ENCODE data around the gene IMPDH1.

The IMPDH1 gene

DNA sequence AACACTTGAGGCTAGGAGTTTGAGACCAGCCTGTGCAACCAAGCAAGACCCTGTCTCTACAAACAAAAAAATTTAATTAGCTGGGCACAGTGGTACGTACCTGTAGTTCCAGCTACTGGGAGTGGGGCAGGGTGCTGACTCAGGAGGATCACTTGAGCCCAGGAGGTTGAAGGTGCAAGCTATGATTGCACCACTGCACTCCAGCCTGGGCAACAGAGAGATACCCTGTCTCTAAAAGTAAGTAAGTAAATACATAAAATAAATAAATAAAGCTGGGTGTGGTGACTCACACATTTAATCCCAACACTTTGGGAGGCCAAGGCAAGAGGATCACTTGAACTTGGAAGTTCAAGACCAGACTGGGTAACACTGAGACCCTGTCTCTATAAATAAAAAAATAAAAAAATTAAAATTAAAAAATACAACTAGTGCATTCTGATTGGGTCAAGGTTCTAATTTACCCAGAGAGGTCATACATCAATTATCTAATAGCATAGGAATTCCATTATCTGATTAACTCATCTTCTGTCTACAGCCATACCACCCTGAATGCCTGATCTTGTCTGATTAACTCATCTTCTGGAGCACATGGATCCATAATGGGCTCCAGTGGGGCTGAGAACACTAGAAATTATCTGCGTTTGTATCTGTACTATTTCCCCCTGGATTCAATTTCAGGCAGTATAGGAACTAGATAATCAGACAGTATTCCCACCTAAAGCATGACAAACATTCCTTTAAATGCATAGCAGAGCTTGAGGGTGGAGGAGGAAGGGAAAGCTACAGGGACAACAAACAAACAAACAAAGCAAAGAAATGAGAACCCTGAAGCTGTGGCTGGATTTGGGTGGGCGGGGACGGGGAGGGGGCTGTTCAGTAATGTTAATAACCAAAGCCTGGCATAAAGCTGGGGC, 24.9 kb upstream of the IMPDH1 start:
- no peak for DNase-seq

DNA sequence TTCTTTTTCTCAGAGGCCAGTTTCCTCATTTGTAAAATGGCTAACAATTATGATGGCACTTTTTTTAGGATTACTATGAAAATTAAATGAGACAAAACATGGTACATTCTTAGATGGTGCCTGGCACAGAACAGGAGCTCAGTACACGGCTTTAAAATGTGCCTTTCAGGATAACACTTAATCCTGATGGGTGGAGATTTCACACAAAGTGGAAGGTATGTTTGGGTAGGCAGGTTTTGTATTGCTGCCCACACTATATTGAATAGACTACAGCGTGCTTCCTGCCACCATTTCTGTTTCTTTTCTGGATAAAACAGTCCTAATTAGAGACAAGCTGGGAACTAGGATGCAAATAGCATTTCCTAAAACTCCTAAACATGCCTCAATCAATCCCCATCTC, 22.0 kb upstream of the IMPDH1 start:
- no peak for DNase-seq

GRCh38 chr7:128431221-128431620, 21.4 kb upstream of the IMPDH1 start:
- DNase-seq: no peak

- DNase-seq: no peak
Measured at GRCh38 chr7:128430207-128430606, 20.4 kb upstream of the IMPDH1 start.

- DNase-seq: peak in 1 of 14 donors; percentile 16
Measured at GRCh38 chr7:128427289-128427891, 17.6 kb upstream of the IMPDH1 start.

DNA sequence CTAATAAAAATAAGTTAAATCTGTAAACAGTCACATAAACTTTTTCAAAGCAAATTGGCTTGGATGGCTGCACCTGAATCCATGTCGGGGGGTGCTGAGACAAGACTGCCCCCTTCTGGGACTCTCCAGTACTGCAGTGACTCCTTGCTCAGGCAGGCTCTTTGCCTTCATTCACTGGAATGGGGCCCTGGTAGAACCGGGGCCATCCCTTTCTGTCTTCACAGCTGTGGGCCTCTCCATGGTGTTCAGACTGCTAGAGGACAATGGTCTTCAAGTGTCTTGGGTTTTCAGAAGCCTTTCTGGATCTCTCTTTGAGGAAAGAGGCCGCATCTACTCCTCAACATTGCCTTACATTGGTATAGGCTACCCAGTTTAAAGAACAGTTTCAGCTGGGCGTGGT, 16.1 kb upstream of the IMPDH1 start:
- DNase-seq: peak in 9 of 14 donors; percentile 19 to 58 (median 35)

GRCh38 chr7:128424686-128425275, 15.0 kb upstream of the IMPDH1 start:
- DNase-seq: no peak

DNA sequence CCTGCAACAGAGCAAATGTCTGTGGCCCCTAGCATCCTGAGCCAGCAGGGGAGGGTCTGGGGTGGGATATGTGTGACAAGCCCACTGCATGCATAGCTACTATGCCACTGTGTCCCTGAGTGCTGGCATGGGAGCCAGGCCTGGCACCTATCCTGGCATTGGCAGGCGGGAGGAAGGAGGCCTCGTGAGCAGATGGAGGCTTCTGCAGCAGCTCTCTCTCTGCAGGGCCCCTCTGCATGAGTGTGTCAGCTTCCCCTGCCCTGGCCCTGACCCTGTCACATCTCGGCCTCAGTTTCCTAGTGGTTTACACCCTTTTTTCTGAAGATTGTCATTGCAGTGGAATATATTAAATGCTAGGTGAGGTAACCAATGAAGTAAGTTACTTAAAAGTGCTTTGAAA, 13.1 kb upstream of the IMPDH1 start:
- DNase-seq: peak in 6 of 14 donors; percentile 24 to 93 (median 33)

- no peak for DNase-seq
Measured at GRCh38 chr7:128422037-128422436, 12.3 kb upstream of the IMPDH1 start.

GRCh38 chr7:128421384-128421783, 11.6 kb upstream of the IMPDH1 start:
- DNase-seq: no peak

- DNase-seq: no peak
Measured at GRCh38 chr7:128420773-128421172, 11.0 kb upstream of the IMPDH1 start.

- DNase-seq: no peak
Measured at GRCh38 chr7:128419257-128419656, 9.5 kb upstream of the IMPDH1 start.

DNA sequence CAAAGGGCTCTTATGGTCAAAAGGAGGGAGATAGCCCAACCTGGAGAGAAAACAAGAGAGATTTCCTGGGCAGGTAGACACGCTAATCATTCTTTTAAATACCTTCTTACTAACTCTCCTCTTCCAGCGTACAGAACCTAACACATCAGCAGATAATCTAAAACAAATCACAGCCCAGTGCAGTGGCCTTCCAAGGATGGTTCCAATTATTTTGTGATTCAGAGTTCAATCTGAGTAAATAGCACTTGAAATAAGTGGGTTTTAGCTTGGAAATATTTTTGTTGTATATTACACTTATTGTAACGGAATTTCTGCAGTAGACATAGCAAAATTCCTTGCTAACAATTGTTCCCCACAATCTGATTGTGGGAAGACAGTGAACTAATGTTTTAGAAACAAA, 7.3 kb upstream of the IMPDH1 start:
- DNase-seq: no peak

GRCh38 chr7:128415217-128415785, 5.5 kb upstream of the IMPDH1 start:
- no peak for DNase-seq

GRCh38 chr7:128410451-128410753, 620 bp upstream of the IMPDH1 start:
- no peak for DNase-seq

DNA sequence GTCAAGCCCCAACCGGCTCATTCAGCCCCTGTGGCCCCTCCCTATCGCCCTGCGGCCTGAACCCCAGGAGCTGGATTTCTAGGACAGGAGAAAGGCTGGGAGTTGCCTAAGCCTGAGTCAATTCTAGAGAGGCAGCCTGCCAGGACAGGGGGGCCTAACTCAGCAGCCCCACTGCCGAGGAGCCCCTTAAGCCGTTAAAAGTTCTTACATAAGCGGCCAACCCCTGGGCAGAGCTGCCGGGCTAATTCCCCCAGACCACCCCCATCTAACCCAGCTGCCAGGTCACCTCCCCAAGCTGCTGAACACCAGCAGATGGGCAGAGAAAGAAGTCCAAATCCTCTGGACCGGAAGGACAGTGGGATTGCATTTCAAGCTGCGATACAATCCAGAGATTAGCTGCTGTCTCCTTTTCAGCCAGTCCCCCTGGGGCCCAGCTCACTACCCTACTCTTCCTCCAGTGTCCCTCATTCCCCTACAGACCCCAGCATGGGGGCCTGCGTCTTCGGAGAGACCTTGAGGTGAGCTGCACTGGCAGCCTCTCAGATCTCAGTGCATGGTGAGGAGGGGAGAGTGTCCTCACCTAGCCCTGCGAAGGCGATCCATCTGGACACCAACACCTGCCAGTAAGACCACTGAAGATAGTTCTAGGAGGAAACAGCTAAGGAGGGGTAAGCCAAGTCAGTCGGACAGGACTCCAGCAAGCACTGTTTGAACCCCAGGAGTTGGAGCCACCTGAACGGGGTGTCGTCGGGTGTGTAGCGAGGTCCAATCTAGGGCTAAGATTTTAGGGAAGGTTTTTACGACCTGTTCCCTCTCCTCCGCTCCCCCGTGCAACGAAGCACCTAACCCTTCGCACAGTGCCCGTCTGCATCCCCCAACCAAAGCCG, 830 bp downstream of the IMPDH1 start:
- peak in 1 of 14 donors; percentile 24 for DNase-seq

- no peak for DNase-seq
Measured at GRCh38 chr7:128407751-128408708, 1.8 kb downstream of the IMPDH1 start.

- peak in 1 of 14 donors; percentile 24 for DNase-seq
Measured at GRCh38 chr7:128407233-128407589, 2.6 kb downstream of the IMPDH1 start.

DNA sequence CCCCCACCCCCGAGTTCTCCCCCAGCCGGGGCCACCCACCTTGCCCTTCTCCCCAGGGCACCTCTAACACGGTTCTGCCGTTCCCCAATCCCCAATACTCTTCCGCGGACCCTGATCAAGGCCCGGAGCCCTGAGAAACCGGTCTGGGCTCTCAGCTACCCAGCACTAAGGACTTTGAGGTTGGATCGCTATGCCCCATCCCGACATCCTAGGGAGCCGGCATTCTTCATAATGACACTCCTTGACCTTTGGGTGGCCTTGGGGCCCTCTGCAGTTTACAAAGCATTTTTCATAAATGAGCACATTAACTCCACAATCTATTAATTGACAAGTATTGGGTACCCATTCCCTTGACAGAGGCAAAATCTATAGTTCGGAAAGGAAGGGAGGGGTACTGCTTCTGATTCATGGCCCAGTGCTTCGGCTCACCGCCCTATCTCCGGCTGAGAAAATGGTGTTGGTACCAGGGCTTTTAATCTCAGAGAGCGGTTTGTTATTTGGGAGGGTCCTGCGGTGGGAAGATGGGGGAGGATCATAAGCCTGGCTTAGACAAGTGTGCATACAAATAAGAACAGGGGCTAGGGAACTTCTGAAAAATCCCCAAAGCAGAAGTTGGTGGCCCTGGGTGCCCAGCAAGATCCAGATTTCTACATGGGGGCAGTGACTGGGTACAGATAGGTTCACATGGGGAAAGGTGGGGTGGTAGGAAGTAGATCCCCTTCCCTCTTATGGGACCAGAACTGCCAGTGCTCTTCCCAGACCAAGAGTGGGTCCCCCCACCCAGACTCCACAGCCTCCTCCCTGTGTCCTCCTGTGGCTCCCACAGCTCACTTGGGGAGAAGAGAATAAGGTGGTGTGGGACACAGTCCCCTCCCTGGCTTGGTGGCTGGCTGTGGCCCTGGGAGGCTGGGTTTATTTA, 3.2 kb downstream of the IMPDH1 start:
- DNase-seq: no peak
